GM18909 (cell line): ENCODE results near the gene GPR68.
"Not testable (repeated sequence)": the region's sequence is repeated elsewhere in the genome, so short reads cannot be mapped to it uniquely, and the experiment has no call there.

Source experiments
- ATAC-seq: cut with Tn5 transposase; IDR thresholded peaks from one replicate; pipeline ENCODE4 v1.9.1; 2021; ENCODE audit warnings: mild to moderate bottlenecking; ENCODE audit not compliant: unreplicated experiment, poor library complexity

The GPR68 gene

GRCh38 chr14:91273273-91273884 lies 28.9 kb upstream of the GPR68 start:
- no peak for ATAC-seq

DNA sequence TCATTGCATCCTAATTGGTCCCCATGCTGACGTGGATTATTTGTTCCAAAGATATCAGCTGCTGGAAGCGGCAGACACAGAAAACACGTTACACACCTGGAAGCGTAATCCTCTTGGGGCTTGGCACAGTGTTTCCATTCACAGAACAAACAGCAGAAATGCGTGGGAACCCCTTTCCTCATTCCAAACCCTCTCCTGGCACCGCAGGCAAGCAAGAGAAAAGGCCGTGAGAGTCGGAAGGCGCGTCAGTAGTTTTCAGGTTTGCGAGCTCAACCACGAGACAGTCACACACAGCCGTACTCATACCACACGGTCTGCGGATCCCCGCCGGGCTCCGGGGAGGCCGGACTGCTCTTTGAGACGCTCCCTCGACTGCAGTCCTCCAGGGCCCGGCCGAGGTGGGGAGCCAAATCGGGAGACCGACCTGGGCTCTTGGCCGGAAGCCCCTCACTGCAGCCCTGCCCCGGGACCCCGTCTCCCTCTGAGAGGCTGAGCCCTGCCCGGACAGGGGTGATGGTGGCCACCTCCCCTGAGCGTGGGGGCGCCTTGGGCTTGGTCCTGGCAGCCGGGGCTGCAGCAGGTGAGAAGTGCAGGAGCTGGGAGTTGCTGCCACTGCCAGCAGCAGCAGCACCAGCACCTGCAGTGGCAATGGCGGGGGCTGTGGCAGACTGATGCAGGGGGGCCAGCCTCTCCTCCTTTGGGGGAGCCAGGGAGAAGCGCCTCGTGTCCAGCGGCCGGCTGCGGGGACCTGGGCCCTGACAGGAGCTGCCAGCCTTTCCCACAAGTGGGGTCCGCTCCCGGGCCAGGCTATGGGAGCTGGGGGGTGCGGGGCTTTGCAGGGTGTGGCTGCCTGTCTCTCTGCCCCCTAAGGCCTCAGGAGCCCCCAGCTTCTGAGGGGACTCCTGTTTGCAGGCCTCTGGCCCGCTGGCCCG lies 28.1 kb upstream of the GPR68 start:
- ATAC-seq = no peak

DNA sequence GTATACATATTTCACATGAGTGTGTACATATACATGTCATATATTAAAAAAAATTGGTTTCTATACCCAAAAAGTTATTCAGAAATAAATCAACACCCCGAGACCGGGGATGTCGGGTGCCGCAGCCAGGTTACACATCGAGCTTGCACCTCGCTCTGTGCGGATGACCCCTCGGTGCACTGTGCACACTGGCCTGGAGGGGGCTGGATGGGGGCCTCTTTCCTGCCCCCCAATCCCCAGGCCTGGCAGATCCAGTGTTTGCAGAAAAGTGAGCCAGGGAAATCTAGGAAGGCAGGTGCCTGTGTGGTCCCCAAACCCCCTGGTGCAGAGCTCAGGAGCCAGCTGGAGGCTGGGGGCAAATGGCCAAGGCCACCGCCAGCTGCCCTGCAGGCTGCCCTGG lies 27.1 kb upstream of the GPR68 start:
- ATAC-seq = no peak

DNA sequence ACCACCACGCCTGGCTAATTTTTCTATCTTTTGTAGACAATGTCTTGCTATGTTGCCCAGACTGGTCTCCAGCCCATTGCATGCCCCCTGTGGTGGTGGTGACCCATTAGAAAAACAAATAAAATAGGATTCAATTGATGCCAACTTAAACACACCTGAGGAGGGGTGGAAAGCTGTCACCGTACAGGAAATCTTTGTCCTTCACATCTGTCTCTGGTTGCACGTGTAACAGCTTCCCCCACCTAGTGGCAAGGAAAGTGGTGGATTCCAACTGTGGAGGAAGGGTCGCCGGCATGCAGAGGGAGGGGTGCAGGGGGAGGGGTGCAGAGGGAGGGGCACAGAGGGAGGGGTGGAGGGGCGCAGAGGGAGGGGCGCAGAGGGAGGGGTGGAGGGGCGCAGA lies 26.1 kb upstream of the GPR68 start:
- ATAC-seq = no peak

GRCh38 chr14:91270188-91270587 lies 25.7 kb upstream of the GPR68 start:
- no peak for ATAC-seq

- ATAC-seq = no peak
Measured at GRCh38 chr14:91269076-91269991, 24.8 kb upstream of the GPR68 start.

GRCh38 chr14:91267965-91268437 lies 23.5 kb upstream of the GPR68 start:
- ATAC-seq = no peak

DNA sequence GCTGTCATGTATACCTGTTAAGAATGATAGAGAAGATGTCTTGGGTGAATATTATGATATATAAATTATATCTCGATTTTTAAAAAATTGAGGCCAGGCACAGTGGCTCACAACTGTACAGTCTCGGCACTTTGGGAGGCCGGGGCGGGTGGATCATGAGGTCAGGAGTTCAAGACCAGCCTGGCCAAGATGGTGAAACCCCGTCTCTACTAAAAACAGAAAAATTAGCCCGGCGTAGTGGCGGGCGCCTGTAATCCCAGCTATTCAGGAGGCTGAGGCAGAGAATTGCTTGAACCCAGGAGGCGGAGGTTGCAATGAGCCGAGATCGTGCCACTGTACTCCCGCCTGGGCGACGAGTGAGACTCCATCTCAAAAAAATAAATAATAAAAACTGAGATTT lies 21.8 kb upstream of the GPR68 start:
- ATAC-seq = not testable (repeated sequence)

GRCh38 chr14:91265404-91265803 lies 20.9 kb upstream of the GPR68 start:
- no peak for ATAC-seq

DNA sequence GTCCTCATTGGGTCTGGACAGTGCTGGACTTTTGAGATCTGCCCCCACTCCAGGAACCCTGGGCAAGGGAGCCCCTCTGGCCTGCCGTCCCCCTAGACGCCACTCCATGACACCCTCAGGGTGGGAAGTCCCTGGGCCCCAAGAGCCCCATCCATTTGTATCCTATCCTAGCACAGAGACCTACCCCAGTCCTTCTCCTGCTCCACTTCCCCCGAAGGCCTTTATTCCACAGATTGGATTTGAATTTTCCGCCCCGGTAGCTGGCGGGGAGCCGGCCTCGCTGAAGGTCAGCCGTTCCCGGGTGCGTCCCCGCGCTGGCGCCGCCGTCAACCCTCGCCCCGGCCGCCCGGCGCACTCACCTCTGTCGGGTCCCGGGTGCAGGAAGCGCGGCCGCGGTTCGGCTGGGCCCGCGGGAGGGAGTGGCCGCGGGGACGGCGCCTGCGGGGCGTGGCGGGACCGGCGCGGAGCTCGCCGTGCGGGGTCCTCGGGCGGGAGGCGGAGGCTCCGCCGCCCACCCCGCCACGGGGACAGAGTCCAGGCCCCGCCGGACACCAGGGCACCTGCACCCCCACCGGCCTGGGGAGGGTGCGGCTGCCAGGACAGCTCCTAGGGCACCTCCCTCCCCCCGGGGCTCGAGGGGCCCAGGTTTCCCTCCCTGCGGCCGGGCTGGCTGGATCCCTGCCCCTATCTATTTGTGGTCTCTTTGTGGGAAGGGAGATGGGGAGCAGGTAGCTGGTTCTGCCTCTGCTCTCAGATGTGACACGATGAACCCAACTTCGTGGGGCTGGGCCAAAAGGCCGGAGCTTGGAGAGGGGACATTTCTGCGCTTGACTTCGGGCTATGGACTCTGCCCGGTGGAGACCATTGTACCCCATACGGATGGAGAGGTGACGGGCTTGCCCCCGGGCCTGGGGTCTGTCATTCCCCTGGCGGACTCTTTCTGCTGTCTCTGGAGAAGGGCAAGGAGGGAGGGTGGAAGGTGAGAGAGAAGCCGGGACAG lies 19.9 kb upstream of the GPR68 start:
- no peak for ATAC-seq

GRCh38 chr14:91263329-91263728 lies 18.8 kb upstream of the GPR68 start:
- ATAC-seq = no peak

- ATAC-seq = no peak
Measured at GRCh38 chr14:91261986-91262549, 17.6 kb upstream of the GPR68 start.

DNA sequence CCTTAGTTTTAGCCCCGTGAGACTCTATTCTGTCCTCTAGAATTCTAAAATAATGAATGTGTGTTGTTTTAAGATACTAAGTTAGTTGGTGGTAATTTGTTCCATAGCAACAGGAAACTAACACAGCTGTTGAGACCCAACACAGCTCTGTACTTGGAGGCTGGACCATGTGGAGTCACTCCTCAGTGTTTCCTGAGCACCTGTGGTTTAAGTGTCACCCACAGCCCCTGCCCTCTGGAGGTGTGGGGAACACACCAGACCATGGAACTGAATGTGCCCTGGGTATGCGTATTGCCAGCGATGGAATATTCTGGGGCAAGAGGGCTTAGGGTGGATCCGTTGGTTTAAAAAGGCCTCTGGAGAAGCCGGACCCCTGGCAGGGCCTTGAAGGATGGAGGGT lies 16.6 kb upstream of the GPR68 start:
- no peak for ATAC-seq

GRCh38 chr14:91258876-91259275 lies 14.4 kb upstream of the GPR68 start:
- no peak for ATAC-seq

- no peak for ATAC-seq
Measured at GRCh38 chr14:91258011-91258618, 13.6 kb upstream of the GPR68 start.

GRCh38 chr14:91257328-91258010 lies 13.0 kb upstream of the GPR68 start:
- no peak for ATAC-seq

DNA sequence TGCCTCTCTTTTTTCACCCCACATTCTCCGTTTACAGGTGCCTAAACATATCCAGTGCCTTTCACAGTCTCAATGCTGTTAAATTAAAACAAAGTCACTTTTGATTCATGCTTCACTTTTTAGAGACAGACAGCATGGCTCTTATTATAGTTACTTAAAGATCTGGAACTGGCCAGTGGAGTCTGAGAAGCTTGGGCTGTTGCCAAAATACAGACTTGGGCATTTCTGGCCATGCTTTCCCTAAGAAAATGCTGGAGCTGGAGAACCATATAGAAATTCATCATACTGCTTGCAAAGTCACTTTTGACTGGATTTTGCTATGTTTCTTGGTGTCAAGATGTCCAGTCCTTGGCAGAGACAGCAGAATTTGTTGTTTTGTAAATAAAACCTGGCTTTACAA lies 12.2 kb upstream of the GPR68 start:
- no peak for ATAC-seq

DNA sequence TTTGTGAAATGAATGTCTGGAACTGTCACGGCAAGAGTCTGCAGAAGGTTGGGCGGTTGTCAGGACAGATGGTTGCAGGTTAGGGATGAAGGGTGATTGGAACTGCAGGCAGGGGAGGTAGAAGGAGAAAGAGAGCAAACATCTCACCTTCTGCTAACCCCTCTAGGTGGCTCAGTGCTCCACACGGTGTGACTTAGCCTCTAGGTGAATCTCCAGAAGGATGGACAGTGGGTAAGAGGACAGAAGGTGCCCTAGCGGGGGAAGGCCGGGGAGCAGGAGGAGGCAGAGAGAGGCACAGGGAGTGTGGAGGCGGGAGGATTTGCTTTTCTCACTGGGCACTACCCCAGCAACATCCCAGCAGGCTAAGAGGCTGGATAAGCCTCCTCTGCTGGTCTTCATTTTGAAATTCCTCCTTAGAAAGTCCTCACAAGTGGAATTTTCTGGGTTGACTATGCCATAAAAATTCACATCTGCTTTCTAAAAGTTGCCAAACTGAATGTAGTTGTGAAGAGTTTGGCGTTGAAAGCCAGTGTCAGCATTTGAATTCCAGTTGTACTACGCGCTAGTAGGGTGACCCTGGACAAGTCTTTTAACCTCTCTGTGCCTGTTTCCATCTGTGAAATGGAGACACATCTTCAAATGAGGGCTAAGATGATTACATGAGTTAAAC lies 10.7 kb upstream of the GPR68 start:
- no peak for ATAC-seq
